ENCODE results near the gene HDLBP.

- TF ChIP-seq POLR2A (IDR thresholded peaks at IDR 0.05; ENCODE audit: low read depth, low read length) (peak; percentile 59; the same call in 1 of the 2 replicates), POLR2AphosphoS5 (IDR thresholded peaks at IDR 0.05; ENCODE audit: low read depth, low read length) (no peak)
Observed at GRCh38 chr2:241309684-241310117, 5.8 kb downstream of the HDLBP start.

Measured in GM12892 (cell line).